ENCODE measurements around the gene C11orf97. TPM values are rescaled to one million over a fixed set of nuclear protein-coding genes. Genes with fewer than 3 reads are reported as not detected.

C11orf97 gene
- total RNA-seq, 5 donors from 2014 or later (not counting 1 experiment from before 2014, with no cell fraction given), result not detected

DNA sequence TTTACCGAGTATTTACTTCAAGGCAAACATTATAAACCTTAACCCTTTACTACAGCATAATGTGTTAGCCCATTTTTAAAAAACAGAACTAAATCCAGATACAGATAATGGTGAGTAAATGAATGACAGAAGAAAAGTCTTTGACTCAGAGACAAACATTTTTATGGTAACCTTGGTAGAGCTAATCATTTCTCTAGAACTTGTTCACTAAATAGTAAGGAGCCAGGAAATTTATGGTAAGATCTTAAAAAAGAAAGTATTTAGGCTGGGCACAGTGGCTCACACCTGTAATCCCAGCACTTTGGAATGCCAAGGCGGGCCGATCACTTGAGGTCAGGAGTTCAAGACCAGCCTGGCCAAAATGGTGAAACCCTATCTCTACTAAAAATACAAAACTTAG lies 19.9 kb downstream of the C11orf97 start:
- Mint-ChIP-seq H3K4me3 (no peak overlapping the region), H3K9me3 (no peaks in the 10 kb centered on the region), H3K36me3 (no peaks in the 10 kb centered on the region), H3K27ac (no peak overlapping the region), H3K4me1 (no peaks in the 10 kb centered on the region), H3K27me3 (peaks cover 11 to 40% of the 10 kb centered on the region in 2 donors)
- ATAC-seq (replicated peaks in 1 of 4) (no peak), DNase-seq (no peak)
- Histone ChIP-seq H3K27ac (ENCODE audit: low read length) (no peak overlapping the region), H3K27me3 (replicated peaks in 1 of 2; ENCODE audit: control insufficient read depth in 2 of 2, extremely low read depth in 1 of 2, insufficient read depth in 2 of 2, low read length in 1 of 2) (peaks cover 0 to 3% of the 10 kb centered on the region in 2 experiments), H3K9me3 (no peaks in the 10 kb centered on the region), H3K36me3 (ENCODE audit: control insufficient read depth in 2 of 2, extremely low read depth in 1 of 2, insufficient read depth in 1 of 2, low read length in 1 of 2) (no peaks in the 10 kb centered on the region), H3K4me3 (ENCODE audit: control insufficient read depth in 1 of 2, extremely low read depth in 1 of 2, low read length in 1 of 2) (no peak overlapping the region), H3K4me1 (ENCODE audit: control insufficient read depth in 1 of 2, extremely low read depth in 1 of 2, insufficient read depth in 2 of 2, low read length in 2 of 2) (no peaks in the 10 kb centered on the region)
- ChIA-PET CTCF (no interaction called here), POLR2A (no interaction called here)
- WGBS (ENCODE audit: insufficient coverage), result 80% methylated on average over 2 of the region's 3 CpGs

DNA sequence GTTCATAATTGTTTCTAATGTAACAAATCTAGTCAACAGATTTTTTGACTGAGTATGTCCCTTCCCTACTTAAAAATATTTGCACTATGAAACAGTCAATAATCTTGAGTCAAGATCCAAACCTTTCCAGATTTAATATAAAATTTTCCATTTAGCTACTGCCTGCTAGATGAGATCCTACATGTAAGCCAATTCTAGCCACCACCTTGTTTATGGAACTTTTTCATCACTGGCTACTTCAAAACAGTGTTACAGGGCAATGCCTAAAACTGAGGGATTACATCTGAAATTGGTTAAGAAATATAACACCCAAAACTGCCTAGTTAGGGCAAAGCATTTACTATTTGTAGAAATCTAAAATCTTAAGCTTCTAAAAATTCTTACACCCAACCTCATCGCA lies 20.9 kb downstream of the C11orf97 start:
- Histone ChIP-seq H3K36me3 (ENCODE audit: control insufficient read depth in 2 of 2, extremely low read depth in 1 of 2, insufficient read depth in 1 of 2, low read length in 1 of 2) (no peaks in the 10 kb centered on the region), H3K27me3 (replicated peaks in 1 of 2; ENCODE audit: control insufficient read depth in 2 of 2, extremely low read depth in 1 of 2, insufficient read depth in 2 of 2, low read length in 1 of 2) (no peaks in the 10 kb centered on the region), H3K4me1 (ENCODE audit: control insufficient read depth in 1 of 2, extremely low read depth in 1 of 2, insufficient read depth in 2 of 2, low read length in 2 of 2) (no peaks in the 10 kb centered on the region), H3K4me3 (ENCODE audit: control insufficient read depth in 1 of 2, extremely low read depth in 1 of 2, low read length in 1 of 2) (no peak overlapping the region), H3K9me3 (no peaks in the 10 kb centered on the region), H3K27ac (ENCODE audit: low read length) (no peak overlapping the region)
- no peak for DNase-seq
- no peak for ATAC-seq (replicated peaks in 1 of 4)
- POLR2A ChIA-PET, result no interaction called here
- H3K4me3 Mint-ChIP-seq, result no peak overlapping the region
- H3K9me3 Mint-ChIP-seq, result no peaks in the 10 kb centered on the region
- WGBS (ENCODE audit: insufficient coverage), result no CpG with 5 or more reads among the region's 1 CpG
- CTCF ChIA-PET, result no interaction called here
- H3K36me3 Mint-ChIP-seq, result no peaks in the 10 kb centered on the region
- H3K4me1 Mint-ChIP-seq, result no peaks in the 10 kb centered on the region
- peaks cover 15 to 44% of the 10 kb centered on the region in 2 donors for H3K27me3 Mint-ChIP-seq
- no peak overlapping the region for H3K27ac Mint-ChIP-seq

DNA sequence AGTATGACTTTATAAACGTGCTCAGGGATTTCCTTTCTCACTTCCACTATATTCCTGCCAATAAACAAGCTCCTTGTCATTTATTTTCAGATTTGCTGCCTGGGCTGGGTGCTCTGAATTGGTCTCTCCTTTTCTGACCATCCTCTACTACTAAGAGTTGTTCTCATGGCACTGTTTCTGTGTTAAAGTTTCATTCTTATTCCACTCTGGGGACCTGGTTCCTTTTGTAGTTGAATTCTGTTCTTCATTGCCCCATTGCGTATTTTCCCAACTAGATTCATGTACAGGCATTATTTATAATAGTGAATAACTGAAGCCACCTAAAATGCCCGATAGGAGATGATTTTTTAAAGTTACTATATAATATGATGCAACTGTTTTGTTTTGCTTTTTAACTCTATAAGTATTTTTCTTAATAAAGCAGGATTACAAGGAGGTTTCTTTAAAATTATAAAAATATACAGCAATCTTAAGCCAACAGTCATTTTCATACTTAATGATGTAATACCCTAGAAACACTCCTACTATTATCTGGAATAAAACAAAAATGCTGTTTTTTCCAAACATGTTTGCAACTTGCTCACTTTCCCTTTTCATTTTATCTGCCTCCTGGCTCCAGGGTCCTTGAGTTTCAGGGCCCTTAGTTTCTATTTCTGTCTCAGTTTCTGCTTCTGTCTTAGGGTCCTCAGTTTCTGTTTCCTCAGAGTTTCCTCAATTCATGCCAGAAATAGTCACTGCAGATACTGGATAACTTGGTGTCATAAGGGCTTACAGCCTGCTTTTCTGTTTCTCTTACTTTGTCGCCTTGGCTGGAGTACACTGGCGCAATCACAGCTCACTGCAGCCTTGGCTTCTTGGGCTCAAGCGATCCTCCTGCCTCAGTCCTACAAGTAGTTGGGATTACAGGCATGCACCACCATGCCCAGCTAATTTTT lies 21.7 kb downstream of the C11orf97 start:
- Histone ChIP-seq H3K9me3 (no peaks in the 10 kb centered on the region), H3K27ac (ENCODE audit: low read length) (no peak overlapping the region), H3K4me3 (ENCODE audit: control insufficient read depth in 1 of 2, extremely low read depth in 1 of 2, low read length in 1 of 2) (no peak overlapping the region), H3K36me3 (ENCODE audit: control insufficient read depth in 2 of 2, extremely low read depth in 1 of 2, insufficient read depth in 1 of 2, low read length in 1 of 2) (no peaks in the 10 kb centered on the region), H3K27me3 (replicated peaks in 1 of 2; ENCODE audit: control insufficient read depth in 2 of 2, extremely low read depth in 1 of 2, insufficient read depth in 2 of 2, low read length in 1 of 2) (no peaks in the 10 kb centered on the region), H3K4me1 (ENCODE audit: control insufficient read depth in 1 of 2, extremely low read depth in 1 of 2, insufficient read depth in 2 of 2, low read length in 2 of 2) (no peaks in the 10 kb centered on the region)
- ATAC-seq (replicated peaks in 1 of 4) (no peak), DNase-seq (no peak)
- Mint-ChIP-seq H3K4me3 (no peak overlapping the region), H3K4me1 (no peaks in the 10 kb centered on the region), H3K9me3 (no peaks in the 10 kb centered on the region), H3K36me3 (no peaks in the 10 kb centered on the region), H3K27ac (no peak overlapping the region), H3K27me3 (peaks cover 12 to 41% of the 10 kb centered on the region in 2 donors)
- ChIA-PET POLR2A (interaction anchor here in 1 of 2 donors (0.6 kb wide), 1 partner anchor 124 kb away, joined by 4 read pairs; no protein-coding TSS in a partner anchor), CTCF (no interaction called here)
- WGBS (ENCODE audit: insufficient coverage), result 91% methylated on average over 3 of the region's 6 CpGs

DNA sequence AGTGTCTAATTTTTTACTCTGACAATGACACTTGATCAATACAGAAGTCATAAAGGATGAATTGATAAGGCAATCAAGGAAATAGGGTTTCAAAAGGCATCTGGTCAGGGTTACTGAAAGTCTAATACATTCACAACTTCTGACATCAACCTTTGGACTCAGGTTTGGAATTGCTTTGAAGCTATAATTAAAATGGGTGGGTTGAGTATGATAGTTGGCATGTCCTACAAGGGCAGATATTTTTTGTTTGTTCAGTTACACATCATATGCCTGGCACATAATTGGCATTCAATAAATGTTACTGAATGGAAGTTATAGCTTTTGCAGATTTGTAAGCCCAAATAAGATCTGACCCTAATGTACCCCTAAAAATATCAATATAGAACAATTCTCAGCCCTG lies 24.1 kb downstream of the C11orf97 start:
- H3K27me3 Mint-ChIP-seq, result peaks cover 12 to 31% of the 10 kb centered on the region in 2 donors
- no peak overlapping the region for H3K27ac Mint-ChIP-seq
- ChIA-PET POLR2A (interaction anchor here in 1 of 2 donors (0.7 kb wide), 1 partner anchor 1522 kb away, joined by 4 read pairs; no protein-coding TSS in a partner anchor), CTCF (no interaction called here)
- no peak overlapping the region for H3K4me3 Mint-ChIP-seq
- H3K27me3 ChIP-seq (replicated peaks in 1 of 2; ENCODE audit: control insufficient read depth in 2 of 2, extremely low read depth in 1 of 2, insufficient read depth in 2 of 2, low read length in 1 of 2), result no peaks in the 10 kb centered on the region
- no peaks in the 10 kb centered on the region for H3K4me1 Mint-ChIP-seq
- no peaks in the 10 kb centered on the region for H3K36me3 ChIP-seq (ENCODE audit: control insufficient read depth in 2 of 2, extremely low read depth in 1 of 2, insufficient read depth in 1 of 2, low read length in 1 of 2)
- DNase-seq (no peak), ATAC-seq (replicated peaks in 1 of 4) (no peak)
- no peaks in the 10 kb centered on the region for H3K9me3 Mint-ChIP-seq
- H3K36me3 Mint-ChIP-seq, result no peaks in the 10 kb centered on the region
- H3K9me3 ChIP-seq, result no peaks in the 10 kb centered on the region
- no peak overlapping the region for H3K27ac ChIP-seq (ENCODE audit: low read length)
- H3K4me3 ChIP-seq (ENCODE audit: control insufficient read depth in 1 of 2, extremely low read depth in 1 of 2, low read length in 1 of 2), result no peak overlapping the region
- H3K4me1 ChIP-seq (ENCODE audit: control insufficient read depth in 1 of 2, extremely low read depth in 1 of 2, insufficient read depth in 2 of 2, low read length in 2 of 2), result no peaks in the 10 kb centered on the region

DNA sequence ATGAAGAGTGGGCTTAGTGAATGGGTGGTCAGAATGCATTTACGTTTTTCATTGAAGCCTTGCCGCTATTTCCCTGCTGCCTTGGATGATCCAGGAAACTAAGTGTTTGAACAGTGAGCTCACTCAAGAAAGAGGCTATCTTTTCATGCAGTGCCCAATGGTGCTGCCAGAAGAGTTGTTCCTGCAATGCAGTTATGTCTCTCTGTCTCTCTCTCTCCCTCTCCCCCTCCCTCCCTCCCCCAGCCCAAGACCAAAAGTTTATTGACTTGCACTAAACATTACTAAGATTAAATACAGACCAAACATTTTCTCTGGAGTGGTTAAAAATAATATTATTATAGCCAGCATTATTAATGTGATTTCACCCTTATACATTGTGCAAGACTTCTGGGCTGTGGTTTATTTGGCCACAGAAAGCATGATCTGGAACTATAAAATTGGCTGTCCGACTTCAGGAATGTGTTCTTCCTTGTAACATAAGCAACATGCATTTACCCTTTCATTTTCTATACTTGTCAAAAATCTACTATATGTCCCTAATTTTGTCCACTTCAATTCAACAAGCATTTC lies 24.9 kb downstream of the C11orf97 start:
- H3K36me3 ChIP-seq (ENCODE audit: control insufficient read depth in 2 of 2, extremely low read depth in 1 of 2, insufficient read depth in 1 of 2, low read length in 1 of 2), result no peaks in the 10 kb centered on the region
- Mint-ChIP-seq H3K4me3 (no peak overlapping the region), H3K36me3 (no peaks in the 10 kb centered on the region), H3K27me3 (peaks cover 12 to 30% of the 10 kb centered on the region in 2 donors), H3K4me1 (no peaks in the 10 kb centered on the region), H3K27ac (no peak overlapping the region), H3K9me3 (no peaks in the 10 kb centered on the region)
- CTCF ChIA-PET, result no interaction called here
- POLR2A ChIA-PET, result interaction anchor here in 1 of 2 donors (0.7 kb wide), 1 partner anchor 1521 kb away, joined by 4 read pairs; no protein-coding TSS in a partner anchor
- no peak for ATAC-seq (replicated peaks in 1 of 4)
- H3K4me3 ChIP-seq (ENCODE audit: control insufficient read depth in 1 of 2, extremely low read depth in 1 of 2, low read length in 1 of 2), result no peak overlapping the region
- no peaks in the 10 kb centered on the region for H3K27me3 ChIP-seq (replicated peaks in 1 of 2; ENCODE audit: control insufficient read depth in 2 of 2, extremely low read depth in 1 of 2, insufficient read depth in 2 of 2, low read length in 1 of 2)
- DNase-seq, result no peak
- H3K27ac ChIP-seq (ENCODE audit: low read length), result no peak overlapping the region
- no peaks in the 10 kb centered on the region for H3K9me3 ChIP-seq
- WGBS (ENCODE audit: insufficient coverage), result 82% methylated on average over 3 of the region's 3 CpGs
- no peaks in the 10 kb centered on the region for H3K4me1 ChIP-seq (ENCODE audit: control insufficient read depth in 1 of 2, extremely low read depth in 1 of 2, insufficient read depth in 2 of 2, low read length in 2 of 2)

DNA sequence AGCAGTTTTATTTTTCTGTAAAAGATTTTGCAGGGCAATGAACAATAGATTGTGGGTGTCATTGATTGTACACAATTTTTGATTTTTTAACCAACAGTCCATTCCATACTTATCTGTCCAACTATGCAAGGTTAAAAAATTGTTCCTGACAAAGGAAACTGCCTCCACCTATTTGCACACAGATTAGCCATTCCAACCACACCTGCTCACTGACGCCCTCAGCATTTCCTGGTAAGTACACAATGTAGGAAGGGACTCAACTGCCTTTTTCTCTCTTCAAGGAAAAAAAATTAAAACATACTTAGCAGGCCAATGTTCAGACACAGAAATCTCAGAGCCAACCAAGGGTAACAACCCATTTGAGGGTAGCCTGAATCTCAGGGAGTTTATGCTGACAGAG lies 27.2 kb downstream of the C11orf97 start:
- no peaks in the 10 kb centered on the region for H3K9me3 Mint-ChIP-seq
- H3K27ac Mint-ChIP-seq, result no peak overlapping the region
- Histone ChIP-seq H3K4me3 (ENCODE audit: control insufficient read depth in 1 of 2, extremely low read depth in 1 of 2, low read length in 1 of 2) (no peak overlapping the region), H3K27me3 (replicated peaks in 1 of 2; ENCODE audit: control insufficient read depth in 2 of 2, extremely low read depth in 1 of 2, insufficient read depth in 2 of 2, low read length in 1 of 2) (no peaks in the 10 kb centered on the region), H3K4me1 (ENCODE audit: control insufficient read depth in 1 of 2, extremely low read depth in 1 of 2, insufficient read depth in 2 of 2, low read length in 2 of 2) (peaks cover 0 to 6% of the 10 kb centered on the region in 2 experiments), H3K36me3 (ENCODE audit: control insufficient read depth in 2 of 2, extremely low read depth in 1 of 2, insufficient read depth in 1 of 2, low read length in 1 of 2) (no peaks in the 10 kb centered on the region), H3K27ac (ENCODE audit: low read length) (no peak overlapping the region), H3K9me3 (no peaks in the 10 kb centered on the region)
- no peaks in the 10 kb centered on the region for H3K36me3 Mint-ChIP-seq
- H3K4me3 Mint-ChIP-seq, result no peak overlapping the region
- peaks cover 10 to 12% (median 11%) of the 10 kb centered on the region in 3 donors for H3K4me1 Mint-ChIP-seq
- H3K27me3 Mint-ChIP-seq, result peaks cover 12 to 24% of the 10 kb centered on the region in 2 donors
- ChIA-PET CTCF (no interaction called here), POLR2A (no interaction called here)
- WGBS (ENCODE audit: insufficient coverage), result no CpG with 5 or more reads among the region's 1 CpG
- ATAC-seq (replicated peaks in 1 of 4), result no peak
- DNase-seq, result no peak

All from T-cell (primary cell).